HepG2 (cell line): ENCODE data around the gene FHIT. TPM values are rescaled to one million over a fixed set of nuclear protein-coding genes. Genes with fewer than 3 reads are reported as not detected.

ENCODE experiments used
- ATAC-seq: fragments of 200-7000 bp; cut with Tn5 transposase; 3 replicates; pipeline ENCODE4 v1.9.1; 2020; ENCODE audit warnings: mild to moderate bottlenecking, moderate library complexity
- BruUV-seq: library from RNA; stranded (reverse); fragments of 400-500 nt; replicated peaks from 2 replicates; lab custom pipeline; 2021; lab: Mats Ljungman, UMichigan
- CTCF ChIA-PET: fragments of 300-600 bp; formaldehyde crosslinking; extraction: SDS; loops from one replicate; lab custom pipeline; 2021; ENCODE audit warnings: low total read pairs, inconsistent platforms, low intra/inter-chr PET ratio; lab: Yijun Ruan, JAX
- POLR2A ChIA-PET: fragments of 350-600 bp; sonication (Branson Sonifier 250); formaldehyde crosslinking; loops from one replicate; lab custom pipeline; 2020; ENCODE audit warnings: antibody characterized with exemption, inconsistent platforms; lab: Yijun Ruan, JAX
- DNase-seq: peaks from one replicate; pipeline ENCODE4 v3.0.0-alpha.2; 2015; ENCODE audit warnings: low spot score
- FAIRE-seq: peaks from 3 replicates; lab custom pipeline; 2011; peaks lifted over from hg19 to GRCh38; lab: Jason Lieb, UNC
- H2AFZ ChIP-seq: one replicate; pipeline ENCODE4 v1.6.1; 2011; ENCODE audit warnings: low read length, inconsistent platforms
- H3K27ac ChIP-seq: fragments of 300-600 bp; 3 replicates; pipeline ENCODE4 v1.8.0; 2011; ENCODE audit warnings: mixed run types, mild to moderate bottlenecking, mixed read lengths, low read length, inconsistent platforms; ENCODE audit not compliant: insufficient read depth; ENCODE audit errors: extremely low read length
- H3K27me3 ChIP-seq, 2 experiments: fragments of 200-600 bp in 1 of 2; 2 replicates in 1 of 2; 3 replicates in 1 of 2; pipeline versions ENCODE4 v1.6.0 to v1.8.0; 2011; ENCODE audit warnings: low read length in 2 of 2, mild to moderate bottlenecking in 2 of 2, moderate library complexity in 2 of 2, inconsistent platforms in 1 of 2; ENCODE audit not compliant: insufficient read depth in 2 of 2, control insufficient read depth in 1 of 2
- H3K36me3 ChIP-seq, 2 experiments: fragments of 200-600 bp in 1 of 2; replicated peaks in 1 of 2; 2 replicates in 1 of 2; 3 replicates in 1 of 2; pipeline versions ENCODE4 v1.5.1 to v1.8.0; 2011; ENCODE audit warnings: low read length in 2 of 2, inconsistent platforms in 1 of 2; ENCODE audit not compliant: insufficient read depth in 2 of 2, control insufficient read depth in 1 of 2
- H3K4me1 ChIP-seq: 2 replicates; pipeline ENCODE4 v1.5.1; 2012; ENCODE audit warnings: low read length, inconsistent platforms; ENCODE audit not compliant: insufficient read depth
- H3K4me2 ChIP-seq: 2 replicates; pipeline ENCODE4 v1.6.0; 2011; ENCODE audit warnings: low read depth, low read length, inconsistent platforms
- H3K4me3 ChIP-seq, 3 experiments: fragments of 200-600 bp in 1 of 3; sonication (generic), shearing (Covaris generic) in 1 of 3; replicated peaks in 1 of 3; 2 replicates each; pipeline ENCODE4 v1.5.1; 2011 to 2016; ENCODE audit warnings: low read length in 3 of 3, inconsistent platforms in 2 of 3, low read depth in 2 of 3, mild to moderate bottlenecking in 2 of 3, control low read depth in 1 of 3, mixed read lengths in 1 of 3; ENCODE audit not compliant: insufficient read depth in 1 of 3
- H3K79me2 ChIP-seq: one replicate; pipeline ENCODE4 v1.6.1; 2011; ENCODE audit warnings: low read length, inconsistent platforms; ENCODE audit not compliant: insufficient read depth
- H3K9ac ChIP-seq: 2 replicates; pipeline ENCODE4 v1.6.0; 2011; ENCODE audit warnings: mild to moderate bottlenecking, low read depth, low read length, inconsistent platforms; ENCODE audit not compliant: insufficient read depth
- H3K9me3 ChIP-seq: 2 replicates; pipeline ENCODE4 v1.5.1; 2012; ENCODE audit warnings: mild to moderate bottlenecking, low read length
- H4K20me1 ChIP-seq: 2 replicates; pipeline ENCODE4 v1.6.0; 2011; ENCODE audit warnings: inconsistent platforms, mild to moderate bottlenecking, low read length, moderate library complexity; ENCODE audit not compliant: insufficient read depth
- GPBP1L1 ChIP-seq: sonication (generic); formaldehyde crosslinking; IDR thresholded peaks from 2 replicates; pipeline ENCODE4 v1.5.0; 2020; ENCODE audit warnings: mild to moderate bottlenecking, missing genetic modification reagents
- MXD3 ChIP-seq: IDR thresholded peaks from 2 replicates; pipeline ENCODE4 v1.6.1; 2016; ENCODE audit warnings: mild to moderate bottlenecking, missing biosample characterization, missing genetic modification reagents
- NR2F2 ChIP-seq: IDR thresholded peaks from 2 replicates; pipeline ENCODE4 v1.6.1; 2012; ENCODE audit warnings: low read depth, inconsistent platforms, borderline replicate concordance
- PAF1 ChIP-seq: IDR thresholded peaks from 2 replicates; pipeline ENCODE4 v1.6.1; 2016; ENCODE audit warnings: missing genetic modification reagents, missing compliant biosample characterization
- ZNF569 ChIP-seq: sonication (generic); formaldehyde crosslinking; IDR thresholded peaks from 2 replicates; pipeline ENCODE4 v1.5.0; 2020; ENCODE audit warnings: mild to moderate bottlenecking, missing genetic modification reagents, moderate library complexity, borderline replicate concordance
- ZNF572 ChIP-seq: sonication (generic); formaldehyde crosslinking; IDR thresholded peaks from 2 replicates; pipeline ENCODE4 v1.5.1; 2020; ENCODE audit warnings: mild to moderate bottlenecking, missing genetic modification reagents
- WGBS: methylation state at CpG from one replicate; pipeline ENCODE4 v1.1.6; 2017; ENCODE audit warnings: low lambda C conversion rate; 5-methylcytosine and 5-hydroxymethylcytosine counted together
- in situ Hi-C: cut with HindIII; loops from 2 replicates; pipeline ENCODE4 v1.10.0; 2017; ENCODE audit warnings: low pct_unique_long_range_greater_than_20kb; ENCODE audit not compliant: extremely low pct_ligation_motif_present
- intact Hi-C: fragments of 100-400 bp; cut with micrococcal nuclease; formaldehyde crosslinking; loops from one replicate; pipeline ENCODE4 v1.10.0; 2022; ENCODE audit not compliant: unreplicated experiment
- polyA plus RNA-seq, 8 experiments: library from polyadenylated mRNA; depleted of rRNA in 3 of 8; stranded (reverse) in 7 of 8; unstranded in 1 of 8; fragments of >200 nt; fragmentation: Illumina TruSeq in 4 of 8; extraction: Trizol in 4 of 8; gene quantifications; 2 replicates each; pipeline versions ENCODE4 v1.2.1 to v1.2.3, GENCODE V29; 2011 to 2016; ENCODE audit warnings: low read depth in 4 of 8, missing spikeins in 1 of 8, mixed read lengths in 1 of 8; ENCODE audit not compliant: insufficient read depth in 1 of 8
- total RNA-seq, 5 experiments: library from RNA; depleted of rRNA; stranded (reverse); fragments of >200 nt; fragmentation: Illumina TruSeq; extraction: Trizol; gene quantifications; 2 replicates each; pipeline ENCODE4 v1.2.3, GENCODE V29; 2016; ENCODE audit warnings: low read depth in 1 of 5
- TF ChIP-seq, protein P1 (sequence below): sonication (generic); formaldehyde crosslinking; IDR thresholded peaks from 2 replicates; pipeline ENCODE4 v1.9.0; 2022; ENCODE audit warnings: low read depth, missing genetic modification reagents

Gene FHIT
- total and polyA plus RNA-seq, 2 of the 13 experiments (the other 11 are each of a cell fraction or from before 2014, with no cell fraction given) = 4.0 to 4.6 TPM

- no peak for ATAC-seq
- no peak overlapping the region for H2AFZ ChIP-seq
- WGBS = 93% methylated on average over 7 of the region's 7 CpGs
Measured at GRCh38 chr3:61154457-61155198, 96.6 kb downstream of the FHIT start.

More at GRCh38 chr3:61154457-61155198, 96.6 kb downstream of the FHIT start:
- TF ChIP-seq PAF1 (CRISPR knock-in tag) (no peak), ZNF569 (CRISPR knock-in tag) (no peak), MXD3 (no peak), GPBP1L1 (CRISPR knock-in tag) (no peak), ZNF572 (CRISPR knock-in tag) (no peak), NR2F2 (no peak)
- TF ChIP-seq, protein P1, sequence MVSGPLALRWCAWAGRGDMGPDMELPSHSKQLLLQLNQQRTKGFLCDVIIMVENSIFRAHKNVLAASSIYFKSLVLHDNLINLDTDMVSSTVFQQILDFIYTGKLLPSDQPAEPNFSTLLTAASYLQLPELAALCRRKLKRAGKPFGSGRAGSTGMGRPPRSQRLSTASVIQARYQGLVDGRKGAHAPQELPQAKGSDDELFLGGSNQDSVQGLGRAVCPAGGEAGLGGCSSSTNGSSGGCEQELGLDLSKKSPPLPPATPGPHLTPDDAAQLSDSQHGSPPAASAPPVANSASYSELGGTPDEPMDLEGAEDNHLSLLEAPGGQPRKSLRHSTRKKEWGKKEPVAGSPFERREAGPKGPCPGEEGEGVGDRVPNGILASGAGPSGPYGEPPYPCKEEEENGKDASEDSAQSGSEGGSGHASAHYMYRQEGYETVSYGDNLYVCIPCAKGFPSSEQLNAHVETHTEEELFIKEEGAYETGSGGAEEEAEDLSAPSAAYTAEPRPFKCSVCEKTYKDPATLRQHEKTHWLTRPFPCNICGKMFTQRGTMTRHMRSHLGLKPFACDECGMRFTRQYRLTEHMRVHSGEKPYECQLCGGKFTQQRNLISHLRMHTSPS = no peak
- no peak for DNase-seq
- Histone ChIP-seq H3K79me2 (no peaks in the 10 kb centered on the region), H3K9ac (no peak overlapping the region), H3K27me3 (no peaks in the 10 kb centered on the region; a peak in 1 of 5 replicates), H4K20me1 (no peaks in the 10 kb centered on the region), H3K4me3 (no peak overlapping the region), H3K36me3 (no peaks in the 10 kb centered on the region), H3K27ac (no peak overlapping the region), H3K9me3 (no peaks in the 10 kb centered on the region), H3K4me2 (no peak overlapping the region), H3K4me1 (no peaks in the 10 kb centered on the region)
- in situ Hi-C loops = no loop called here
- POLR2A ChIA-PET = no interaction called here
- no TSS peak for BruUV-seq
- intact Hi-C loops = no loop called here
- no peak for FAIRE-seq
- CTCF ChIA-PET = no interaction called here
